Stimulated activated CD4-positive, alpha-beta T cell treated with anti-CD3 and anti-CD28 coated beads, Interleukin-1b, Interleukin-23, amount 100 ng/mL, for 48 hours (primary cell): ENCODE data around the gene DERL2.
A peak's percentile ranks its signal among the peaks of the same experiment; 100 is the strongest.

Experiments
- DNase-seq: peaks from one replicate; pipeline ENCODE4 v3.0.0-alpha.2; 2020

Gene DERL2

DNA sequence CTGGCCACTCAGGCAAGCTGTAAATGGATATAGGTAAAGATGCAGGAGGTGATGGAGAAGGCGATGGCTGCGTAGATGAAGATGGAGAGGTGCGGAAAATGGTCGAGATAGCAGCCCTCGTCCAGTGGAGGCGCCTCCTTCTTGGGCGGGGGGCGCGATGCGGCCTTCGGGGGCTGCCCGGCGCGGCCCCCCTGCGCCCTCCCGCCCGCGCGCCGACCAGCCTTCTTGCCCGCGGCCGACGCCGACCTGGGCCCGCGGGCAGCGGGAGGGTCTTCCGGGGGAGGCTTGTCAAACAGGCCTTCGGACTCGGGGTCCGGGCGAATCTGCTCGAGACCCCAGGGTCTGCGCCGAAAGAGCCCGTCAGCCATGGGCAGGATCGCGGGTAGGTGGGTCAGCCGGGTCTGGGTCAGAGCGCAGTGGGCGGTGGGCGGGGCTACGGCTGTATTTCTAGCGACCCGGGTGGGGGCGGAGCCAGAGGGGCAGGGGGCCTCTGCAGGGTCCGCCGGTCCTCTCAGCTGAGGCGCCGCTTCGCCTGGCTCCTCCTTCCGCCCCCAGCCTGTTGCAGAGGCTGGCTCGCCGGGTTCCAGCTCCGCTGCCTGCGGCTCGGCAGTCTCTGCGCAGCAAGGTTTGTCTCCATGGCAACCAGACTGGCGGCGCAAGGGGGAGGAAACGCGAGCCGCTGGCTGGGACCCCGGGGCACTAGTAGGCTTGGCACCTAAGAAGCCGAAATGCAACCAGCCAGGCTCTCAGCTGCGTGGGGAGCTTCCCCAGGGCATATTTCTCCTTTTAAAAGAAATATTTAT is 14.8 kb upstream of the DERL2 start:
- DNase-seq = peak; percentile 74

DNA sequence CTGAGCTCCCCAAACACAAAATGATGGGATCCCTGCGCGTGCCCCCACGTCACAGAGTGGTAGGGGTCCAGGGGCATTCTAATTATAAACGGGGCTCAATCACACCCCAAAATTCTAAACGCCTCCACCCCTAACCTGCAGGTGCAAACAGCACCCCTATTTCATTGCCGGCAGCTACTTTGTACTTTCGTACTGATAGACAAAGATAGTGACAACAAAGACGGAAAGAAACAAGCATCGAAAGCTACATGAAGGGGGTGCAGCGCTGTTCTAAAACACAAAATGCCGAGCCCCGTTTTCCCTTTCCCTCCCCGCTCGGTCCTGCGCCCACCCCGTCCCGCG is 14.2 kb upstream of the DERL2 start:
- DNase-seq = no peak

DNA sequence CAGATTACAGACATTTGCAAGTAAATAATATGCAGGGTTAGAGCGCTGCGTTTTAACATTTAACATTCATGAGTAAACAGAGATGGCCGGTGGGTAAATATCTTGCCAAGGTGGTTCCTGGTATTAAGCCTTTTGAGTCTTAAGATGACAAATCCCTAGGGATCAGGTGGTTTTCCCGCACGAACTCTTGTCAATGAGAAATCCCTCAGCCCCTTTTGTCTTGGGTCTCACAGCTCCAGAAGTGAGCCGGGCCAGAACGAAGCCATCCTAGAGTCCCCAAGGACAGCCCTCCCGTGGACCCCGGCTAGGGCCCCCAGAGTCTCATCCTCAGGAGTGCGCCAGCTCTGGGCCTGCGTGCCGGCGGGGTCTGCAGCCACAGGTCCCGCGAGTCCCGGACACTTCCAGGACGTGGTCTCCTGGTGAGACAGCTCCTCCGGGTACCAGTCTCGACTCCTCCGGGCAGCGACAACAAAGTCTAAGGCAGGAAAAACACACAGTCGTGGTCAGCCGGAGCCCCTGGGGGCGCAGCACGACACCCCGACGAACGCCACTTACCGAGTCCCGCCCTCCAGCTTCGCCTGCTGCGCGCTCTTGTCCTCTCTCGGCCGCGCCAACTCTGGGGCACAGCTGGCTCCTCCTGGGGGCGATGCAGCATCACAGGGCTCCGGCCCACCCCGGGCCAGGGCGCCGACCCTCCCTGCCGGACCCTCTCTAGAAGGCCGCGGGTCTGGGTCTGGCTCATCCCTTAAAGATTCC is 13.7 kb upstream of the DERL2 start:
- no peak for DNase-seq

DNA sequence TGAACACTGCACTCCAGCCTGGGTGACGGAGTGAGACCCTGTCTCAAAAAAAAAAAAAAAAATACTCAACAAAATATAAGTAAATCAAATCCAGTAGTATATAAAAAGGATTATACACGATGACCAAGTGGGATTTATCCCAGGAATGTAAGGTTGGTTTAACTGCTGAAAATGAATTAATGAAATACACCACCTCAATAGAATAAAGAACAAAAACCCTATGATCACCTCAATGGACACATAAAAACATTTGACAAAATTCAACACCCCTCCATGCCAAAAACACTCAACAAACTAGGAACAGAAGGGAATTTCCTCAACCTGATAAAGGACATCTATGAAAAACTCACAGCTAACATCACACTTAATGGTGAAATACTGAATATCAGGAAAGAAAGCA is 7.0 kb upstream of the DERL2 start:
- DNase-seq = no peak

DNA sequence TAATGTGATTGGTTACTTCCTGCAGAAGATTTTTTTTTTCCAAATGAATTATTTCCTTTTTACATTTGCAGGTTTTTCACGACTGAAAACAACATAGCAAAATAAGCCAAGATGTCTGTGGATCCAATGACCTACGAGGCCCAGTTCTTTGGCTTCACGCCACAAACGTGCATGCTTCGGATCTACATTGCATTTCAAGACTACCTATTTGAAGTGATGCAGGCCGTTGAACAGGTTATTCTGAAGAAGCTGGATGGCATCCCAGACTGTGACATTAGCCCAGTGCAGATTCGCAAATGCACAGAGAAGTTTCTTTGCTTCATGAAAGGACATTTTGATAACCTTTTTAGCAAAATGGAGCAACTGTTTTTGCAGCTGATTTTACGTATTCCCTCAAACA is 2.8 kb upstream of the DERL2 start:
- no peak for DNase-seq

DNA sequence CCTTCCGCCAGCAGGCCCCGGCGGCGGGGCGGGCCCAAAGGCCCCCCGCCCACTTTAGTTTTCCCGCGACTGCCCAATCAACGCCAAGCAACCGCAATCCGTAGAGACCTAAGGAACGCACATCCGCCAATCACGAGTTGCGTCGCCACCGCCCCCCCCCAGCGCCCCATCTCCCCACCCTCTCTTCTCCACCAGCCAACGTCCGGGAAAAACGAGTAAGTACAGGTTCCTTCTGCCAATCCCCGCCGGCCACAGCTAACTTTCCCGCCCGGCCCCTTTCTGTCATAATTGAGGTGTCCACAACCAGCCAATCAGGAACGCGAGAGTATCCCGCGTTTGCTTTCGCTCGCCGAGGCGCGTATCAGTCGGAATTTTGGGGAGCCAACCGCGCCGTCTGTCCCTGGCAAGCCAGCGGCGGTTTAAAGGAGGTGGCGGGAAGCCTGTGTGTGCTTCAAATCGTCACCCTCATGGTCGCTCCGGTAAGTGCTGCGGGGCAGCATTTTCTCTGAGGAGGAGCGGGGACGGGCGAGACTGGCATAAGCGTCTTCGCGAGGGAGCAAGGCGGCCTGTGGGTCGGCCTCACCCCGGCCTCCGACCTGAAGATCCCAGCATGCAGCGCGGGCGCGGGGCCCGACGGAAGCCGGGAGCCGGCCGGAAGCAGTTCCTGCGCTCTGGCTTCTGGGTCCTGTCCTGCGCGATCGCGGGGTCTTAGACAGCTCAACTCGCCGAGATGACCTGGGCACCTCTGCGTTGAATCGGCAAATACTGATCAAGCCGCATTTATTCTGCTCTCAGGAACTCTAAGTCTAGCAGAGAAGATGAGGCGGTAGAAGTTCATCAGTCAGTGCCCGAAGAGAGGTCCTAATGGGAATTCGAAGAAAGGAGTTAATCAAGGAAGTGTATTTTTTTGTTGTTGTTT is 487 bp upstream of the DERL2 start, which contains the start of gene MIS12:
MIS12 (plus strand) TSS at position 361 of the 919 bp plus-strand sequence. CDS start 2,297 bp downstream, outside the sequence.
- peak; percentile 99 for DNase-seq

DNA sequence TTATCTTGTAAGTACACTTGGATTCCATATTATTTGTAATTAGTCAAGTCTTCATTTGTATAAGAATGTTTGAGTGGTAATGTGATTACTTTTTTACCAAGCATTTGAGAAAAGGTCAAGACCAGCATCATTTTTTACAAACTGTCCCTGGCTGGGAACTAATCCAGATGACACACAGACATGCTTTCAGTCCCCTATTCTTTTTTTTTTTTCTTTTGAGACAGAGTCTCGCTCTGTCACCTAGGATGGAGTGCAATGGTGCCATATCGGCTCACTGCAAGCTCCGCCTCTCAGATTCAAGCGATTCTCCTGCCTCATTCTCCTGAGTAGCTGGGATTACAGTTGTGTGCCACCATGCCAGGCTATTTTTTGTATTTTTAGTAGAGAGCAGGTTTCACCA is 4.5 kb downstream of the DERL2 start:
- no peak for DNase-seq

DNA sequence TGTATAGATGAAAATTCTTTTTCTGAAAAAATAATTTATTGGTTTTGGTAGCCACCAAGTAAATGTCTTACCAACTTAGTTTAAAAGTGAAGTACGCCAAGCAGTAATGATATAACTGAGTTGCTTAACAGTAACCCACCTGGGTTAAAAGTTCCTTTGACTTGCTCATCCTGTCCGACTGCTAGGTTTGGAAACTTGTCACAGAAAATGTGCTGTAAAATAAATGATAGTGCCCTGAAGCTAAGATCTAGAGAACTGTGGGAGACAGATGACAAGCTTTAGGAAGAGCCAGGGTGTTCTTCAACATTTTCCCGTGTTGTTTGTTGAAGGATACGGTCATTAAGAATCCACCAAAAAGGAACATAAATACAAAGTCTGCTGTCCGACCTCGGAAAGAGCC is 5.0 kb downstream of the DERL2 start:
- no peak for DNase-seq

DNA sequence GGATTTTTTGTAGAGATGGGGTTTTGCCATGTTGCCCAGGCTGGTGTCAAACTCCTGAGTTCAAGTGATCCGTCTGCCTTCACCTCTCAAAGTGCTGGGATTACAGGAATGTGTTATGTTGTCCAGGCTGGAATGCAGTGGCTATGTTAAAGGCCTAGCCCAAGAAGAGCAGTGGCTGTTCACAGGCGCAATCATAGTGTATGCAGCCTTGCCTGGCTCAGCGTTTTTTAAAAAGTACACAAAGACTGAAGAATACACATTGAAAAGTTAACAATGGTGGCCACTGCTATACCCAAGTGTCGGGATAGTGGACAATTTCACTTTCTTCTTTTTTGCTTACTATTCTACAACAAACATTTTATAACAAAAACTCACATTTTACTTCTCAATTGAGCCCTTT is 7.0 kb downstream of the DERL2 start:
- DNase-seq = no peak

DNA sequence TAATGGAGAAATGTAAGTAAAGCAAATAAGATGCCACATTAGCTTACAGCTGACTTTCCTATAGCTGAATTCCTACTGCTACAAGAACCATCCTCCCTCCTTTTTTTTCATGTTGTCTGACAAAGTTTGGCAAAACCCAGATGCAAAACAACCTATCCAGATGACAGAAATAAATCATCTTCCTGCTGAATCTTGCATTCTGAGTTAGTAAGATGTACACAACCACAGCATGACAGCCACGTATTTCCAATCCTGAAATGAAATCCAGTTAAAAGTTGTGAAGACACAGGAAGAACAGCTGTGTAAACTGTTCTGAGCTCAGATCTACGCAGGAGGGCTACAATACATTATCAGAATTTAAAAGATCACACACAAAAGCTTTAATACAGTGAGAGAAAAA is 12.1 kb downstream of the DERL2 start:
- no peak for DNase-seq

DNA sequence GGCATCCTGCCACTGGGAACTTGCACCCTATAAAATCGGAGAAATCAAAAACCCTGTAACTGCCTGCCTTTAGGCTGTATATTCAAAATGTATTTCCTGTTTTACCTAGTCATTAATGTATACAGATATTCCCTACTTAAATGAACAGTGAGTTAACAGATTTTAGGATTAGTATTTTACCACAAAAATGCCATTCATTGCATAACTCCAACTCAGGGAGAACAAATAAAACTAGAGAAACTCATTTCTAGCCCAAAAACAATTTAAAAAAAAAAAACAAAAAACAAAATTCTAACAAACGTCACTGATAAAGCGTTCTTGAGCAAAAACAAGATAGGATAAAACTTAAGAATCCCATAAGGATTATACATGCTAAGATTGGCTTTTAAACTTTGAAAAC is 13.5 kb downstream of the DERL2 start:
- DNase-seq = no peak

DNA sequence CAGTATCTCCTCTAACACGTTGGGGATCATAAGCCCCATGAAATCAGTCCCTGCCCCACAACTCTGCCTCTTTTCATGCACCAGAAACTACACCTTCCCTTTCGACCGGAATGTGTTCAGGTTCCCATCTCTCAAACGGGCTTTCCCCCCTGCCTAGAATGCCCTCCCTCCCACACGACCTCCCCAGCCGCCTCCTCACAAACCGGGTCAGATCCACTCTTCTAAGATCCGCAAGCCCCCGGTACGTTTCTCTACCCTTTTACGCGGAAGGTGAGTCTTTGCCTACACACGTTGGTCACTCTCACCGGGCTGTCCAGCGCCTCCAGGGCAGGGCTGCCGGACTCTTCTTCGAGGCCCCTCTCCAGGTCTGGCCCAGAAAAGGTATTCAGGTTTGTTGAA is 17.9 kb downstream of the DERL2 start:
- no peak for DNase-seq

DNA sequence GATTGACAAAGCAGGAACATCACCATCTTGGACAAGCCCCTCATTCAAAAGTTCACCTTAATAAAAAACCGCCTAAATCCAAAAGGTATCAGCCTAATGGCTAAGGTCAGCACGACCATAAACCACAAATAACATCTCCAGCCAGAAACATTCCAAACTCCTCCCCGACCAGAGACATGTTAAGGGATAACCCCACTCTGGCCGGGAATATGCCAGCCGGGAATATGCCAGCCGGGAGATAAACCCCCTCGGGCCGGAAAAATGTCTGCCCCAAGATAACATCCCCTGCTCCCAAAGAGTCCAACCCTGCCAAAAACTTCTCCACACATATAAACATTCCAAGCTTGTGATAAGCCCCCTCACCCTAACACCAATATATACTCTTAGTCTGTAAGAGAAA is 18.6 kb downstream of the DERL2 start:
- DNase-seq = no peak

DNA sequence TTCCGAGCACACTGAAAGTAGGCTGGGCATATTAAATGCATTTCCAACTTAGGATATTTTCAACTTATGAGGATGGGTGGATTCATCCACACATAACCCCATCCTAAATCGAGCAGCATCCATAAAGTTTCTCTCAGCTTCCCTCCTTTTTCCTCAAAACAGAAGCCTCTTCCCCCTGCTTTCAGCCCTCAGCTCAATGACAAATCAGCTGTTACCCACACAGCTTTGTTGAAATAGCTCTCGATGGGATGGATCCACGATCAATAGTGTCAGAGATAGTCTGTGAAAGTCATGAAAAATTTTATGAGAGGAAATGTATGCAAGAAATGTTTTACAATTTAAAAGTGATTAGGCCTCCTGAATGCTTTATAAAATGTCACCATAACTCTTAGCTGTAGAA is 19.7 kb downstream of the DERL2 start:
- DNase-seq = no peak

DNA sequence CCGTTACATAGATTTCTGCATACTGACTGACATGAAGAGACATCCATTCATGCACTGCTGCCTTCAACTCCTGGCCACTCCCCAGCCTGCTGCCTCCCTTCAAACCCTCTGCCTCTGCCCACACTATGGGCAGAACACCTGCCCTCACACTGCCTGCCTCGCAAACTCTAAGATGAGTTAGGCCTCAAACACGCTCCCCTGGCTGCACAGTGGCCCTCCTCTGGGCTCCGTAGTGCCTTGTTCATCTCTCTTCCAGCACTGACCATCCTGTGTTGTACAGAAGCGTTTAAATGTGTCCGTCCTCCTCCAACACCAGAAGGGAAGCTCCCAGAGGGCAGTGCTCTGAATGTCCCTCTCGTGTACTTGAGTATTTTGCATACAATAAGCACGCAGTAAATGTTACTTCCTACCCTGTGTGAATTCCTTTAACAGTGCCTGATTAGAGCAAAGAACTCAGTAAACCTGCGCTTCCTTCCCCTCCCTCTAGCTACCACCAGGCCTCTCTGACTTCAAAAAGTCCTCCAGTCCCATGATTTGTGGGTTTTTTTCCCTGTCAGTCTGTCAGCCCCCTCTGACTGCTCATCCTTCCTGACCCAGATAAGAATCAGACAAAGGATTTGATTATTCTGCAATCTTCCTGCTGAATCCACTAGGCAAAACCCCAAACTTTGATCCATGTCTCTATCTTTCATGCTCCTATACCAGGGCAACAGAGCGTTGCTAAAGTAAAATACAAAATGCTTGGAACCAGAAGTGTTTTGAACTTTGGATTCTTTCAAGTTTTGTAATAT is 21.1 kb downstream of the DERL2 start:
- DNase-seq = no peak

DNA sequence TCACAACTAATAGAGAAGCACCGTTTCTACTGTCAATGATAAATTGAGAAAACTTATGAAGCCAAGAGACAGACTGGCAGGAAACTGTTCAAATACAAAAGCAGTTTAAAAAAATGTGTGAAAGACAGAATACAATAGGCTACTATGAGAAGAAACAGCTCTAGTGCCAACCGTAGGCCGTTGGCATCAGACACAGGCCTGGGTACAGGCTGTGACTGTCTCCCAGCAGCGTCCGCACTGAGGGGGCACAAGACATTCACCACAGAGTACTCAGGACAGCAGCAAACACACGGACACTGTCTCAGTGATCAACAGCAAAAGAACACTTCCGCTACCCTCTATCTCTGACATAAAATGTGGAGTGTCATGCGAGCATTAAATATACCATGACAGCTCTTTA is 39.2 kb downstream of the DERL2 start:
- no peak for DNase-seq

DNA sequence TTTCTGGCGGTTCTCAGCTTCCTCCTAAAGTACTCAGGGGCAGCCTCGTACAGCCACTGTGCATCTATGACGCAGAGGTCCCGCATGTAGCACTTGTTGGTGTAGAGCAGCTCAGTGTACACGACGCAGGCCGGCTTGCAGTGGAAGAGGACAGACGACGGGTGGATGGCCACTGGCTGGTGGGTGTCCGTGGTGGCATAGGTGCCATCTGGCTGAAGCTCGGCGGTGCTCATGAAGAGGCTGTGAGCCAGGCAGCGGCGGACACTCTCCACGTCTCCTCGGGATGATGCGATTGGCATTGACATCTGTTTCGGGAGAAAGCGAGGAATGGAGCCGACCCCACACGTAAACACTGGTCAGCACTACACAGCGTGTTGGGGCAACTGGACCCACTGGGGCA is 41.8 kb downstream of the DERL2 start:
- no peak for DNase-seq

DNA sequence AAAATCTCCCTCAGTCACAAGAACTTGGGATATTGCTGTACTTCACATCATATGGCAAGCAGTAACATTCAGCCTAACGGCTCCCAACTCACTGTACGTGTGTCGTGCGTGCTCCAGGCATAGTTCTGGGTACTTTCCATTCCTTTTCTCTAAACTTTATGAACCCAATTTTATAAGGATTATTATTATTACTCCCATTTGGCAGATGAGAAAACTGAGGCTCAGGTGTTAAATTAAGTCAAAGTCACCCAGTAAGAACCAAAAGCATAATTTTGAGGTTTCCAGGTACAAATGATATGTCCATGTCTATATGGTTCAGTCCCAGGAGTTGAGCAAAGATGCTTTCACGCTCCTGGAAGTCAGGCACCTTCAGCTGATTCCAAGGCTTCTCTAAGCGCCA is 42.2 kb downstream of the DERL2 start:
- DNase-seq = no peak

DNA sequence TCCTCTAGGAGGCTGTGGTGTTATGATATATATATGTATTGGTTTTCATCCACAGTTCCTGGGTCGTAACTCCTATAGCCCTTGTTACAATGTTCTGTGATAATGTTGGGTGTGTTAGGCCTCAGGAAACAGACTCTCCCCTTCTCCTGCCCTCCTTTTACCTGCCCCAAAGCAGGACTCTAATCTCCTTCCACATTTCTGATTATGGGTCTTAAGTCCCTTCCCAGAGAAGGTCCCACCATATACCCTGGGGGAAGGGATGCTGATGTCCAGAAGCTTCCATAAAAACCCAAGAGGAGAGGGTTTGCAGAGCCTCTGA is 46.6 kb downstream of the DERL2 start:
- no peak for DNase-seq

DNA sequence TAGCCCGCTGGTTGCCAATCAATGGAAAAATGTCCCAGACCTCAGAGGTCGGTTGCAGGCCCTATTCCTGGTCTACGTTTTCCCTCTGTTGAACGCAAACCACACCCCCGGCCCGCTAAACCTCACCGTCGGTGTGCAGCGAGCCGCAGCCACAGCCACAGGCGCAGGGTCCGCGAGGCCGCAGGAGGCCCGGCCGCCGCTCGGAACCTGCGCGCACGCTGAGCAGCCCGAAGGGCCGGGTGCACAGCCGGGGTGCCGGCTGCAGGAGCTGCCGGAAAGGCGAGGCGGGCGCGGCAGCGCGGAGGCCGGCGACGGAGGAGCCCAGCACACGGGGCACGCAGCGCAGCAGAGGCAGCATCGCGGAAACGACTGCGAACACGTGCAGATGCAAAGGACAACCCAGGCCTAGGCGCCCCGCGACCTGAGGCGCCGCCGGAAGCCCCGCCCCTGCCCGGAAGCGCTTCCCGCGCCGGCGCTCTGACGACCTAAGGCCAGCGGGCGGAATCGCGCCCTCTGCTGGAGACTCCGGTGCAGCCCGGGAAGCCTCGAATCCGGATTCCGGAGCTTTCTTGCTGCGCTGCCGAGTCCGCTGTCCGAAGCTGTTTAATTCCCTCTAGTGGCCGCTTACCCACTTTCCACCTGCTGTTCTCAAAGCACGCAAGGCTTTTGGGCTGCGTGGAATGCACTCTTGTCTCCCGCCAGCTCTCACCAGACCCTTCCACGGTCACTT is 47.1 kb downstream of the DERL2 start, which contains the start of gene C1QBP:
C1QBP (minus strand) TSS at position 440 of the 730 bp plus-strand sequence; CDS start at position 358, 82 bp downstream.
- peak; percentile 90 for DNase-seq

DNA sequence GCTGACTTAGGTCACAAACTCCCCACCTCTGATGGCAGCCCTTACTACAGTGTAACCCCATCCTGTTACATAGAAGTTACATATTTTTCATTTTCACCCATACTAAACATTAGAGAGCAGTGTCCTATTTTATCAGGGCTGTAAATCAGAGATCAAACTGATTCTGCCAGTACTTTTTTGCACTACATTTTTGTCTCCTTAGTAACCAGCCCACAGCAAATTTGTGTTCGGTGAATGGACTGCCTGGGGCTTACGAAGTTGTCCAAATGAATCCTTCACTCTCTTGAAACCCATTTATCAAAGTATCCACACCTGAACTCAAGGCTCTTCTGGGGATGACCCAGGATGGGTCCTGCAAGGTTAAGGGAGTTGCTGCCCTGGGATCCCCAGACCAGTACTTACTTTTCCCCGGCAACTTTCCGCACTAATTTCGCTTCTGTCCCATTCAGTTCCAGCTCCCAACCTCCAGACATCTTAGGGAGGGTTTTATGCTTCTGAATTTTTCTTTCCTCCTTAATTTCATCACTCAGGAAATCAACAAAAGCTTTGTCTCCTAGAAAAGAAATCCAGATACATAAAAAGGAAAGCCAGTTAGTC is 48.2 kb downstream of the DERL2 start:
- no peak for DNase-seq
